Sigmoid colon (tissue), 7 donors: ENCODE measurements around the gene GTPBP3. TPM values are rescaled to one million over a fixed set of nuclear protein-coding genes. Genes with fewer than 3 reads are reported as not detected.

Source experiments
- DNase-seq: peaks from one replicate; pipeline ENCODE4 v3.0.0-alpha.2; 2019
- H3K27ac ChIP-seq, 4 donors: fragments of 200-600 bp; sonication (generic); one replicate each; pipeline ENCODE4 v1.5.1; 2016 to 2019; ENCODE audit warnings: mild to moderate bottlenecking in 1 of 4
- H3K27me3 ChIP-seq, 3 donors: fragments of 200-600 bp; sonication (generic); one replicate each; pipeline ENCODE4 v1.5.1; 2019; ENCODE audit warnings: mild to moderate bottlenecking in 1 of 3
- H3K36me3 ChIP-seq, 4 donors: fragments of 200-600 bp; sonication (generic); one replicate each; pipeline ENCODE4 v1.5.1; 2016 to 2019
- H3K4me1 ChIP-seq, 4 donors: fragments of 200-600 bp; sonication (generic); one replicate each; pipeline ENCODE4 v1.5.1; 2017 to 2019
- H3K4me3 ChIP-seq, 4 donors: fragments of 200-600 bp; sonication (generic); one replicate each; pipeline ENCODE4 v1.5.1; 2017 to 2019; ENCODE audit warnings: mild to moderate bottlenecking in 2 of 4, moderate library complexity in 1 of 4
- H3K9me3 ChIP-seq, 4 donors: fragments of 200-600 bp in 3 of 4; sonication (generic) in 3 of 4; one replicate each; pipeline versions ENCODE4 v1.5.1 to v1.6.1; 2013 to 2019
- CTCF ChIP-seq, 4 experiments: fragments of 450-650 bp in 3 of 4; fragments of 200-600 bp in 1 of 4; IDR thresholded peaks; one replicate each; pipeline ENCODE4 v1.5.1; 2016 to 2019; ENCODE audit warnings: antibody characterized with exemption in 4 of 4, mild to moderate bottlenecking in 3 of 4, moderate library complexity in 2 of 4
- EP300 ChIP-seq, 4 donors: sonication (generic); formaldehyde crosslinking; IDR thresholded peaks; one replicate each; pipeline ENCODE4 v1.6.1; 2017; ENCODE audit warnings: antibody characterized with exemption in 4 of 4
- POLR2A ChIP-seq, 2 donors: fragments of 450-650 bp; IDR thresholded peaks; one replicate each; pipeline ENCODE4 v1.6.1; 2016; ENCODE audit warnings: antibody characterized with exemption in 2 of 2, mild to moderate bottlenecking in 2 of 2, moderate library complexity in 2 of 2
- POLR2AphosphoS5 ChIP-seq, 4 donors: sonication (generic); formaldehyde crosslinking; IDR thresholded peaks; one replicate each; pipeline ENCODE4 v1.6.1; 2017; ENCODE audit warnings: antibody characterized with exemption in 4 of 4
- WGBS, 2 donors: extraction: QIAGEN DNeasy Blood & Tissue Kit; methylation state at CpG; one replicate each; pipeline ENCODE4 v1.1.7; 2013; 5-methylcytosine and 5-hydroxymethylcytosine counted together
- intact Hi-C: fragments of 100-400 bp; cut with DNase I; formaldehyde crosslinking; loops from one replicate; pipeline ENCODE4 v1.15.1; 2023
- polyA plus RNA-seq, 3 donors: library from polyadenylated mRNA; stranded (reverse); fragments of 200-250 nt; gene quantifications; one replicate each; pipeline ENCODE4 v1.2.3, GENCODE V29; 2013
- total RNA-seq, 4 donors: library from RNA; depleted of rRNA; stranded (reverse); fragments of >200 nt; gene quantifications; one replicate each; pipeline ENCODE4 v1.1.0, GENCODE V29; 2016
- donor health status: healthy with polysubstance abuse.
- donor health status: Bipolar disorder and iron deficiency.
- donor health status: healthy.

The GTPBP3 gene
- 10 to 100 TPM in 3 of 4 donors, 1 to 10 TPM in 1; 4.6 to 22.2 (median 15.4) TPM for total RNA-seq
- polyA plus RNA-seq = 10 to 100 TPM in 1 of 3 donors, 1 to 10 TPM in 2; 3.7 to 16.0 (median 4.8) TPM

- WGBS, 2 donors = 0 to 1% methylated on average over 41 of the region's 41 CpGs
- Histone ChIP-seq H3K4me1 (peaks cover 0 to 45% (median 38%) of the 10 kb centered on the region in 4 donors), H3K9me3 (no peaks in the 10 kb centered on the region), H3K36me3 (peaks cover 0 to 12% (median 0%) of the 10 kb centered on the region in 4 donors), H3K27ac (peak within 1 kb of the TSS; percentile 83 to 96 (median 90)), H3K4me3 (peak within 1 kb of the TSS; percentile 52 to 81 (median 66)), H3K27me3 (peaks cover 0 to 9% (median 0%) of the 10 kb centered on the region in 3 donors)
- peak; percentile 99 for DNase-seq
- TF ChIP-seq CTCF (IDR thresholded peaks at IDR 0.05) (no peak), POLR2AphosphoS5 (IDR thresholded peaks at IDR 0.05) (peak; percentile 29 to 76 (median 57)), POLR2A (IDR thresholded peaks at IDR 0.05) (peak in 1 of 2 donors; percentile 16), EP300 (IDR thresholded peaks at IDR 0.05) (no peak)
- intact Hi-C loops = loop anchor here (2.0 kb wide), 1 partner anchor 132 kb away; no protein-coding TSS in a partner anchor
Observed at GRCh38 chr19:17336872-17337674, at the start of gene GTPBP3. Gene GTPBP3 (plus strand): TSS chr19:17337553. CDS start chr19:17337612, 59 bp downstream.

GRCh38 chr19:17289489-17289888 is 47.9 kb upstream of the GTPBP3 start:
- intact Hi-C loops = no loop called here
- Histone ChIP-seq H3K36me3 (peaks cover 0 to 5% (median 2%) of the 10 kb centered on the region in 4 donors), H3K27me3 (no peaks in the 10 kb centered on the region), H3K4me1 (peaks cover 0 to 20% (median 14%) of the 10 kb centered on the region in 4 donors), H3K9me3 (no peaks in the 10 kb centered on the region), H3K4me3 (peak overlapping the region in 1 of 4 donors; percentile 15), H3K27ac (no peak overlapping the region)
- TF ChIP-seq POLR2AphosphoS5 (IDR thresholded peaks at IDR 0.05) (no peak), CTCF (IDR thresholded peaks at IDR 0.05) (no peak), POLR2A (IDR thresholded peaks at IDR 0.05) (no peak), EP300 (IDR thresholded peaks at IDR 0.05) (no peak)
- WGBS, 2 donors = 13 to 14% methylated on average over 22 of the region's 22 CpGs
- peak; percentile 77 for DNase-seq

GRCh38 chr19:17292301-17293074 is 44.9 kb upstream of the GTPBP3 start:
- Histone ChIP-seq H3K4me1 (peaks cover 0 to 20% (median 14%) of the 10 kb centered on the region in 4 donors), H3K27me3 (no peaks in the 10 kb centered on the region), H3K27ac (peak overlapping the region; percentile 67 to 82 (median 75)), H3K9me3 (no peaks in the 10 kb centered on the region), H3K4me3 (peak overlapping the region; percentile 23 to 55 (median 42)), H3K36me3 (peaks cover 0 to 16% (median 3%) of the 10 kb centered on the region in 4 donors)
- intact Hi-C loops = loop anchor here (5.0 kb wide), 1 partner anchor 95 kb away; no protein-coding TSS in a partner anchor
- DNase-seq = peak; percentile 87
- whole genome bisulfite sequencing, 2 donors = 0 to 2% methylated on average over 46 of the region's 46 CpGs
- TF ChIP-seq CTCF (IDR thresholded peaks at IDR 0.05) (peak; percentile 44 to 70 (median 54)), POLR2A (IDR thresholded peaks at IDR 0.05) (no peak), POLR2AphosphoS5 (IDR thresholded peaks at IDR 0.05) (no peak)

GRCh38 chr19:17293605-17294004 is 43.7 kb upstream of the GTPBP3 start:
- intact Hi-C loops = loop anchor here (5.0 kb wide), 1 partner anchor 94 kb away; no protein-coding TSS in a partner anchor
- DNase-seq = no peak
- 91 to 92% methylated on average over 14 of the region's 14 CpGs for WGBS, 2 donors
- H3K4me3 ChIP-seq = no peak overlapping the region
- no peak for TF ChIP-seq EP300 (IDR thresholded peaks at IDR 0.05)
- TF ChIP-seq CTCF (IDR thresholded peaks at IDR 0.05) = no peak
- no peak for TF ChIP-seq POLR2A (IDR thresholded peaks at IDR 0.05)
- TF ChIP-seq POLR2AphosphoS5 (IDR thresholded peaks at IDR 0.05) = no peak
- H3K27me3 ChIP-seq = no peaks in the 10 kb centered on the region
- peaks cover 0 to 3% (median 0%) of the 10 kb centered on the region in 4 donors for H3K9me3 ChIP-seq
- H3K27ac ChIP-seq = peak overlapping the region in 1 of 4 donors; percentile 78
- peaks cover 0 to 25% (median 5%) of the 10 kb centered on the region in 4 donors for H3K36me3 ChIP-seq
- peaks cover 0 to 20% (median 14%) of the 10 kb centered on the region in 4 donors for H3K4me1 ChIP-seq
